Glomerular visceral epithelial cell (primary cell): Measurements from ENCODE around the gene CCDC91.
A peak's percentile ranks its signal among the peaks of the same experiment; 100 is the strongest.
"Not testable (repeated sequence)": the region's sequence is repeated elsewhere in the genome, so short reads cannot be mapped to it uniquely, and the experiment has no call there.

Experiments
- DNase-seq: peaks from one replicate; pipeline ENCODE4 v3.0.0-alpha.2; 2016; ENCODE audit errors: extremely low spot score

Gene CCDC91

DNA sequence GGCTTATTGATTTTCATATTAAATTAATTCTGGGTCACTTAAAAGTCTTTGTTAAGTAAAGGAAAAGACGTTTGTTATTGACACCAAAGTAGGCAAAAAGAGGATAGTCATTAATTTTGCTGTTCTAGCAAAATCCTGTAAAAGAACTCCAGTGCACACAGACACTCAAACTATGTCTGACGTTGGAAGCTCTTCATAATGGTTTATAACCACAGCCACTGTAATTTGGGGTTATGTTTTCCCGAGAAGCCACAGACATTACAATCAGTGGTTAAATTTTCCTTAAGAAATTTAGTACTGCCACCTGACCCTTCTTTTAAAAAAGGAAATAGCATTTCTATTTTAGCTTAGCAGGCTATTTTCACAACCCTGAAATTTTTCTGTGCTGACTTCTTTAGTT is 267.5 kb downstream of the CCDC91 start:
- no peak for DNase-seq

DNA sequence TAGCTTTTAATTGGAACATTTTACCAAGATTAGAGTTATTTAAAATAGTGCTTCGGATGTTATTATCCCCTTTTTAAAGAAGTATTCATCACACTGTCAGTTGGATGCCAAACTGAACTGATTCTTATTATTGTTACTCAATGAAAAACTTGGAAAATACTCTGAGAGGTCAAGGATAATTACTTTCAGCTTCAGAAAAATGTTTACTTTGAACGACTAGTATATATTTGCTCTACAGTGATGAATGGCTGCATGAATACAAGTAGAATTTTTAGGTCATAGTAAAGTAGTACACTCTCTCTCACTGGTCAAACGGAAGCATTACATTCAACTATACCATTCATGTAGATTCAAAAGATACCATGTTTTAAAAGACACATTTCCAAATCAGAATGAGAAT is 269.2 kb downstream of the CCDC91 start:
- no peak for DNase-seq

DNA sequence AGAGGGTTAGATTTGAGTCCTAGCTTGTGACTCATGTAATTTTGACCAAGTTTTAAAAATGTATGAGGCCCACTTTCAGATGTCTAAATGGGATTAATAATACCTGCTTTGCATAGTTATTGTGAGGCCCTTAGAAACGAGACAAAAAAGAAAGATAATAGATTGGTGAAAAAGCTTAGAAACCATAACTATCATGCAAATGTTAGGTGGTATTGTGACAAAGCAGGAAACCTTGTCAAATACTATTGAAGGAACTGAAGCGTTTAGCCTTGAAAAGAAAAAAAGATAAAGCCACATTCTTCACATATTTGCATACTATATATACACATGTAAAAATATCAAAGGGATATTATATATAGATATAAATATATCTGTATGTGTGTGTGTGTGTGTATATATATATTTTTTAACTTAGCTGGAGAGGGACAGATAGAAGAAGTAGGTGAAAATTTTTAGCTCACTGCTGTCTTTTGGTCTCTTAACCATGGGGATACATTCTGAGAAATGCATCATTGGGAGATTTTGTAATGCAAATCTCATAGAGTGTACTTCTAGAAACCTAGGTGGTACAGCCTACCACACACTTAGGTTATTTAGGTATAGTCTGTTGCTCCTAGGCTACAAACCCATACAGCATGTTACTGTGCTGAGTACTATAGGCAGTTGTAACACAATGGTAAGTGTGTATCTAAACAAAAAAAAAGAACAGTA is 270.3 kb downstream of the CCDC91 start:
- no peak for DNase-seq

DNA sequence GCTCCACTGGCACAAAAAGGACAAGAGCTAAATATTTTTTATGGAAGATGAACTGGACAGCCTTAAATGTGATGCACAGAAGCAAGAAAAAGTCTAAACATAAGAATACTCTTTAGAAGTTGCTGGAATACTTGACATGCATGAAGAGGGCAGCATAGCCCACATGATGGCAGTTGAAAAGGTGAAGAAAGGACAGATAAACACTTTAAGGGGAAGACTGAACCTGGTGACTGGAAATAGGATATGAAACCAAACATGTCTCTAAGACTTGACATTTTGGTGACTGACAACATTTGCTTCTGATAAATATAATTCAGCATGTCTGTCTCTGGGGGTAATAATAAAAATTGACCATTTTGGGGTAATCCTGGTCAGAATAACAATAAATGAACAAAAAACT is 273.1 kb downstream of the CCDC91 start:
- no peak for DNase-seq

DNA sequence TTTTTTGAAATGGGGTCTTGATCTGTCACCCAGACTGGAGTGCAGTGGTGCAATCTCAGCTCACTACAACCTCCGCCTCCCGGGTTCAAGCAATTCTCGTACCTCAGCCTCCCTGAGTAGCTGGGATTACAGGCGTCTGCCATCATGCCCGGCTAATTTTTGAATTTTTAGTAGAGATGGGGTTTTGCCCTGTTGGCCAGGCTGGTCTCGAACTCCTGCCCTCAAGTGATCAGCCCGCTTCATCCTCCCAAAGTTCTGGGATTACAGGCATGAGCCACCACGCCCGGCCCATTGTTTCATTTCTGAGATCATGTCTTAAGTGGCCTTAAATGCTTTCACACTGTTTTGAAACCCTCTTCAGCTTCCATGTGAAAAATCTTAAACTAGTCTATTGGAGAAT is 281.5 kb downstream of the CCDC91 start:
- DNase-seq = not testable (repeated sequence)

DNA sequence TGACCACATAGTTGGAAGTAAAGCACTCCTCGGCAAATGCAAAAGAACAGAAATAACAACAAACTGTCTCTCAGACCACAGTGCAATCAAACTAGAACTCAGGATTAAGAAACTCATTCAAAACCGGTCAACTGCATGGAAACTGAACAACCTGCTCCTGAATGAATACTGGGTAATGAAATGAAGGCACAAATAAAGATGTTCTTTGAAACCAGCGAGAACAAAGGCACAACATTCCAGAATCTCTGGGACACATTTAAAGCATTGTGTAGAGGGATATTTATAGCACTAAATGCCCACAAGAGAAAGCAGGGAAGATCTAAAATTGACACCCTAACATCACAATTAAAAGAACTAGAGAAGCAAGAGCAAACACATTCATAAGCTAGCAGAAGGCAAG is 285.9 kb downstream of the CCDC91 start:
- not testable (repeated sequence) for DNase-seq

DNA sequence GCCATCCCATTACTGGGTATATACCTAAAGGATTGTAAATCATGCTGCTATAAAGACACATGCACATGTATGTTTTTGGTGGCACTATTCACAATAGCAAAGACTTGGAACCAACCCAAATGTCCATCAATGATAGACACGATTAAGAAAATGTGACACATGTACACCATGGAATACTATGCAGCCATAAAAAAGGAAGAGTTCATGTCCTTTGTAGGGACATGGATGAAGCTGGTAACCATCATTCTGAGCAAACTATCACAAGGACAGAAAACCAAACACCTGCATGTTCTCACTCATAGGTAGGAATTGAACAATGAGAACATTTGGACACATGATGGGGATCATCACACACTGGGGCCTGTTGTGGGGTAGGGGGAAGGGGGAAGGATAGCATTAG is 288.8 kb downstream of the CCDC91 start:
- DNase-seq = not testable (repeated sequence)

DNA sequence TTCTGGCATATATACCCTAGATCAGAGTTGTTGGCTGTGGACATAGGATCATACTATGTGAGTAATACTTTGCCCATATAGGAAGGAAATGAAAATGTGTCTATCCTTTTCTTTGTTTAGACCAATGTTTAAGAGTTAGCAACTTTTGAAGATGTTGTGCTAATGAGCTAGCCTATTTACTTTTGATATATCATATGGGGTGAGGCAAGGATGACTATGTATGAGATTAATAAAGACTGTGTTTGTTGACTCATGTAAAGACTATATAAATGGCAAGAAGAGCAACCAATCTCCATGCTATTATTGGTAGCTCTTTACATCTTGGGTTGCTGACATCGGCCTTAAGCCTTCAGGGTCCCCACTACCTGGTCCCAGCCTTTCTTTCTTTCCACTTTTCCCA is 289.4 kb downstream of the CCDC91 start:
- no peak for DNase-seq

DNA sequence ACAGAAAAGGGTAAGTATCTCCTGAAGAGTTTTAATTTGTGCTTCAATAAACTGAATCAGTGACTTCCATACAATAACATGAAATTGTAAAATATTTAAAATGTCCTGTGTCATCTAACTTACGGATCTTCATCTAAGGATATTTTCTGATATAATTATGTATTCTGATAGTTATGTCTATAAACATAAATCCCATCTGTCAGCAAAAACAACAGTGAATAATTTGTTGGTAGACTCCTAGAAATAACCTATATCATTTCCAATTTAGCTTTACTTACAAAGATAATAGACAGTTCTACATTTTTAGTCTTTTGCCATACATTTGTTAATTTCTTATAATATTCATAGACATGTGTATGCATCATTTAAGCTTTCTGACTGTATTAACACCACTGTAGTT is 293.9 kb downstream of the CCDC91 start:
- DNase-seq = no peak

DNA sequence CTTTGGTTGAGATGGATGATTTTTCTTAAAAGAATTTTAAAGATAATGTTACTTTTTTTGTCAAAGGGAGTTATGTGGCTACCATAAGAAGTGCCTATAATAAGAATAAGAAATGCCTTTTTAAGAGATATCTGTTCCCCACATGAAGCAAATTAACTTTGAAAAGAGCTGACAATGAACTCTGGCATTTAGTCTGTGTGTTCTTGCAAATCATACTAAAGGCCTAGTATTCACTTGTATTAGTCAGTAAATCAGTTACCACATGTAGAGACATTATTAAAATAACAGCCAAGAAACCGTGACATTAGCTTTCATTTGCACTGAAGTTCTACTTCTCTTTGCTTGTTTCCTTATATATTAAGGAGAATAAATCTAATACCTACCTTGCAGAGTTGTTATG is 296.3 kb downstream of the CCDC91 start:
- DNase-seq = no peak

DNA sequence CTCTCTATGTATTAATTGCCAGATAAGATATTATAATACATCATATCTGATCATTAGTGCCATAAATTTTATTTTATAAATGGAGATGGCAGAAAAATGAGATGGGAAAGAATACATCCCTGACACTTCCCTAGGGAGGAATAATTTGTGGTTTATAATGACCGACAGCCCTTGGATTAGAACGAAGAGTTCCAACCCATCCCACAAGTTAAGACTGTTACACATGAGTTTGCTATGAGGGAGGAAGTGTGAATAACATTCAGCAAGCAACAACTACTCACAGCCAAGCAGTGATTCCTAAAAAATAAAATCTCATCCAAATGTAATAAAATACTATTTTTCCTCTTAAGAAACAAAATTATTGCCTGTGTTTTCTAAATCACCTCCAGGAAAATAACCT is 299.0 kb downstream of the CCDC91 start:
- DNase-seq = no peak

DNA sequence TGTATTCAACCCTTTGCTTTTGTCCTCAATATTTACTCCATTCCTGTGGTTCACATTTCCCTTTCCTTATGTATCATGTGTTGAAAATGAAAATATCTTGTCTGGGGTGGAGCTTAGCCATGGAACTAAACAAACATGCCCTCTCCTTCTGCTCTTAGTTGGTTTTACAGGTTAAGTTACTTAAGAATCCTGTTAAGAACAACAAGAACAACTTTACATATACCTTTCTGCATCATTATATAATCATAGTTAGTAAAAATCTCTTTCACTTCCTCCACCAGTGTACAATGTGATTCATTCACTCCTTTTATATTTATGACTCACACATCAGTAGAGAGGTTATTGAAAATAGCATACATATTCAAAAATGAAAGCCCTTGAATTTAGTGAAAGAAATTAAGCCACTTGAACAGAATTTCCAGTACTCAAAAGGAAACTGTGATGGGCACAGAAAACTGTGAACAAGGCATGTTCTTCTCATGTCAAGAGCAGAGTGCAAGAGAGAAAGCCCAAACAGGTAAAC is 307.7 kb downstream of the CCDC91 start:
- DNase-seq = no peak

DNA sequence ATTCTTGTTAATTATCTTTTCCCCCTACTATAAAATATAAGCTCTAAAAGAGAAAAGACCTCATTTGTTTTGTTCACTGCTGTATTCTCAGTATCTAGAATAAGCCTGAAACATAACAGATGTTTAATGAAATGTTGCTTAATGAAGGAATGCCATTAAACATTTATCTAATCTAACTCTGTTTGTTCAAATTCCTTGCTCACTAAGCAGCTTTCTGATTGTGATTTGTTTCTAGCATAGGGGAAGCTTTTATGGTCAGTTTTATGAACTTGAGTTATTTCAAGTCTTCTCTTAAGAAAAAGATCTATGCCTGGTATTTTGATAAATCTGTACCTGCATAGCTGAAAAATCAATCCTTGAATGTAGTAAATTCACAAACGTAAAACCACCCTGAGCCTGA is 308.6 kb downstream of the CCDC91 start:
- no peak for DNase-seq

DNA sequence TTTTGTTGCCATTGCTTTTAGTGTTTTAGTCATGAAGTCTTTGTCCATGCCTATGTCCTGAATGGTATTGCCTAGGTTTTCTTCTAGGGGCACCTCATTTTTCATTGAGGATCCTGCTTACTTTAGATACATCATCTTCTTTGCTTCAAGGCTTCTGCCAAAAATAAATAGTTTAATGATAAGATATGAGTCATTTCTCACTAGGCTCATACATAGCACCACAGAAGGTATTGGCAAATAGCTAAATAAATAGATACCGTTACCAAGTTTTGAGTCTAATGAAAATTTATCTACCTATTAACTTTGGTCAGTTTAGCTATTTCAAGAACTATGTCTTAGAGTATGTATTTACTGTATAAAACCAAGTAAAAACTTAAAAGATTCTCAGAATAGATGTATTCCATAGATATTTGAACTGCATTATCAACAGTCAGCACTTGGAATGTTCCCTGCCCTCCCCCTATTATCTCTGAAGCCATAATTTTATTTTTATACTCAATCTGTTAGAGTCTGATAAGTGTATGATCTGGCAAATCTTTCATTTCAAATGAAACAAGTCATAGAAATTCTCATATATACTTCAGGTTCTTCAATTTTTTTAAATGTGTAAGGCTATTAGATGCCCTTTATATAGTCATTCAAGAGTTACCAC is 310.2 kb downstream of the CCDC91 start:
- DNase-seq = no peak

DNA sequence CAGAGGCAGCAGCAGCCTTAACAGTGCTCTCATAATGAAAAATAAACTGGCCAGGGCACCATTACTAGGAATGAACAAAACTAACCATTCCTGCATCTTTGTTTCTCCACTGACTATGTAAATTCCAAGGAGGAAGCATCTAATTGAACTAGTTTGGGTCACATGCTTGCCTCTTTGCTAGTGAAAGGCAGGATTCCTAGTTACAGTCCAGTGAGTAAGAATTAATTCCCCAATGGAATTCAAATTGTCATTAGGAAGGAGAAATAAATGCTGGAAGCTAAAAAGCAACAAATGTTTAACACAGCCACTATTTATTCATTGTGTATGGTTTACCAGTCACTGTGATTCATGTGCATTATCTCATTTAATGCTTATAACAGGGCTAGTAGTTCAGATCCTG is 316.0 kb downstream of the CCDC91 start:
- DNase-seq = no peak

DNA sequence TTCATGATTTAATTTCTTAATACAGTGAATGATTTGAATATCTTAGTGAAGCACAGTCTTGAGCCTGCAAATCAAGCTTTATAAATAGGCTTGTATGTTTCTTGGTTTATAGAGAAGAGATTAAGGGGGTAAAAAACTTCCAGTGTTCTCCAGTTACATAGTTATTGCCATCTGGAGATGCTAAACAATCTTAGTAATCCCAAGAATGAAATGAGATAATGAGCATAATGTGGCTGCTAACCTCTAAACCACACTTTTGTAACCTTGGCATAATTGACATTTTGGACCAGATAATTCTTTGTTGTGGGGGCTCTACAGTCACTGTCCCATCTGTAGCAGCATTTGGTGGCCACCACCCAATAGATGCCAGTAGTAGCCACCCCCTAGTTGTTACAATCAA is 316.8 kb downstream of the CCDC91 start:
- DNase-seq = peak; percentile 6

DNA sequence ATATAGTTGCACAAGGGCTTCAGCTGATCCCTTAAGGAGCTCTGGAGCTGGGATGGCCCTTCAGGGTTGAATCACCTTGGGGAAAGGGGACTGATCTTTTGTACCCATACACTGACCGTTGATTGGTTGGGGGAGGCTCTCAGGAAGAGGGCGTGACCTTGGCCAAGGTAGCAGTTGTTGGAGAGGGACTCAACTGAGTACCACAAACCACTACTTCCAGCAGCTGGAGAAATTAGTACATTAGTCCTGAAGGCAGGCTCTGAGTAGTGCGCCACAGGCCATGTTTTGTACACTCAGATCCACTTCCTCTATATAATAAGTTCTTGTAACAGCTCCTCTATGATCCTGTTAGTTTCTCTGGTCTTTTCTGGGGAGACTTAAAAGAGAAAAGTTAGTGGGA is 317.6 kb downstream of the CCDC91 start:
- DNase-seq = no peak

DNA sequence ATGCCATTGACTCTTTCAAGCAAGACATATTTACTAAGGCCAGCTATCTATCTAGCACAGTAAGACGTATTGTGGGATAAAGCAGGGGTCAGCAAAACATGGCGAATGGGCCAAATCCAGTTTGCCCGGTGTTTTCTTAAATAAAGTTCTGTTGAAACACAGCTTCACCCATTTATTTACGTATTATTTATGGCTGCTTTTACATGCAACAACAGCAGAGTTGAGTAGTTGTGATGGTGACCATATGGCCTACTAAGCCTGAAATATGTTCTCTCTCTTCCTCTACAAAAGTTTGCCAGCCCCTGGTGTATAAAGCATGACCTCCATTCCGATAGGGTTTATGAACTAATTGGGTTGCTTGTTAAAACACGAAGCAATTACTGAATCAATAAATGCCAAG is 322.1 kb downstream of the CCDC91 start:
- DNase-seq = no peak

DNA sequence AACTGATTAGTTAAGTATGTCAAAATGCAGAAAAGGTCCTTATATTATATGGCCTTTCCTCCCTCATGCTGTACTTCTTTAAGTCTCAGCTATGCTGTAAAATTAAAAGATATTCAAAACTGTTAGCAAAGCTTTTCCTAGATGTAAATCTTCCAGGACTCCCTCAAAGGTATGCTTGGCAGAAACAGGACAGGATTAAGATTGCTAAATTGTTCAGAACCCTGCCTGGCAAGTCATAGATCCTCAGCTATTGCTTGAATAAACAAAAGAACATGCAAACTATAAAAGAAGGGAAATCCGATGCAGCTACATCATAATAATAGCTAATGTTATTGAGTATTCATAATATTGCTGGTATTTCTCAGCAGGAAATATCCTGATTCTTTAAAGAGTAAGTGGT is 322.6 kb downstream of the CCDC91 start:
- no peak for DNase-seq

DNA sequence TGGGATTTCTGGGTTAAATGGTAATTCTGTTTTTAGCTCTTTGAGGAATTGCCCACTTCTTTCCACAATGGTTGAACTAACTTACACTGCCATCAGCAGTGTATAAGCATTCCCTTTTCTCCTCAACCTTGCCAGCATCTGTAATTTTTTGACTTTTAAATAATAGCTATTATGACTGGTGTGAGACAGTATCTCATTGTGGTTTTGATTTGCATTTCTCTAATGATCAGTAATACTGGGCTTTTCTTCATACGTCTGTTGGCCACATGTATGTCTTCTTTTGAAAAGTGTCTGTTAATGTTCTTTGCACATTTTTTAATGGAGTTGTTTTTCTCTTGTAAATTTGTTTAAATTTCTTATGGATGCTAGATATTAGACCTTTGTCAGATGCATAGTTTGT is 323.7 kb downstream of the CCDC91 start:
- no peak for DNase-seq

DNA sequence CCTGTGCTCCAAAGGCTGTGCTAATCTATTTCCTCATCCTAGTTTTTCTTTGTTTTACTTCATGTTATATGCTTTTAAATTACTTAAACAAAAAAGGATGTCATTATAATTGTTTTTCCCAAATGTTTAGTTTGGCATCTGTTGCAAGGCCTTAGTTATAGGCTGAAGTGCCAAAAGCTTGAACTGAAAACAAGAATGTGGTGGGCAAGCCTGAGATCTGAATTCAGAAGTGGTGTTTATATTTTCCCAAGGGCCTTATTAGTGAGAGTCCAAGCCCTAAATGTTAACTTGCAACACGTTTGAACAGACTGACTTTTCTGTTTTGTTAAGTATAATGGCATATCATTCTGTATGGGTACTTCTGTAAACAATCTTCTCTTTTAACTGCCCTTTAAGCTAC is 326.8 kb downstream of the CCDC91 start:
- DNase-seq = no peak

DNA sequence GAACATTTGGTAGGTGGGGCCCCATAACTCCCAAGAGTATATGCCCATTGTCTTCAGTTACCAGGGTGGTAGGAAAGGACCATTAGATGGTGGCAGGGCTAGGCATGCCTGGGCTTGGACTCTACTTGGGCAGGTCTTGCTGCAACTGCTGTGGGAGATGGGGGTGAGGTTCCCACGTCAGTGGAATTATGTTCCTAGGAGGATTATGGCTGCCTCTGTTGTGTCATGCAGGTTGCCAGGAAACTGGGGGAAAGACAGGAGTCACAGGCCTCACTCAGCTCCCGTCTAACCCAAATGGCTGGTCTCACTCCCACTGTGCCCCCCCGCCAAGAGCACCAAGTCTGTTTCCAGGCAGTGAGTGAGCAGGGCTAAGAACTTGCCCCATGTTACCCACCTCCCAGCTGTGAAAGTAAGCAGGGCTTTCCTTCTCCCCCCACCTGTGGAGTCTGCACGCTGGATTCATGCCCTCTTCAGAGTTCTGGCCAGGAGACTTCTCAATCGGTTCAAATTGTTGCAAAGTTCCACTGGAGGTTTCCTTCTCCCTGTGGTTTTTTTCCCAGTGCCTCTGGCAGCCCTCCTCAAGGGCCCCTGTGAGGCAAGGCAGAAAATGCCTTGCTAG is 337.5 kb downstream of the CCDC91 start:
- no peak for DNase-seq

DNA sequence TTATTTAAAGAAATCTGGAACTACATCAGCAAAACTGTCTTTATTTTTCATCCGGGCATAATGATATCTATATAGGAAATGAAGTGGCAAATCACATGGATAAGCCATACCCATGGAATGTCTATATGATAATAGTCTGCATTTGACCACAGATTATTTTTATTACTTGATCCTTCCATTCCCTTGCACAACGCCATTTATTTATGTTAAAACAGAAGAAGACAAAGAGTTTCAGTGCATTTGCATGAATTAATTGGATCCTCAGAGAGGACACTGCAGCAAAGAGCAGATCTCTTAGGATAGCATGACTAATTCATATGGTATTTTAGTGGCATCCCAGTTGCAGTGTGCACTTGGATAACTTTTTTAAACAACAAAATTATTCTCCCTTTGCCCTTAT is 345.0 kb downstream of the CCDC91 start:
- peak; percentile 21 for DNase-seq
